GM21717 (cell line): ENCODE measurements around the gene GRM4.

Experiments
- ATAC-seq: cut with Tn5 transposase; IDR thresholded peaks from one replicate; pipeline ENCODE4 v1.9.1; 2021; ENCODE audit warnings: mild to moderate bottlenecking, moderate library complexity; ENCODE audit not compliant: unreplicated experiment

GRM4 gene

GRCh38 chr6:34086558-34086957 lies 59.3 kb downstream of the GRM4 start:
- ATAC-seq, result no peak

GRCh38 chr6:34085453-34086170 lies 60.3 kb downstream of the GRM4 start:
- ATAC-seq, result no peak

- ATAC-seq, result no peak
Measured at GRCh38 chr6:34084591-34085290, 61.1 kb downstream of the GRM4 start.

- ATAC-seq, result no peak
Measured at GRCh38 chr6:34082864-34083626, 62.8 kb downstream of the GRM4 start.

GRCh38 chr6:34082348-34082747 lies 63.5 kb downstream of the GRM4 start:
- ATAC-seq, result no peak

GRCh38 chr6:34080357-34080756 lies 65.5 kb downstream of the GRM4 start:
- no peak for ATAC-seq

- no peak for ATAC-seq
Measured at GRCh38 chr6:34079899-34080298, 66.0 kb downstream of the GRM4 start.

- ATAC-seq, result no peak
Measured at GRCh38 chr6:34075906-34076305, 70.0 kb downstream of the GRM4 start.

GRCh38 chr6:34074064-34074742 lies 71.7 kb downstream of the GRM4 start:
- ATAC-seq, result no peak

GRCh38 chr6:34073540-34073939 lies 72.3 kb downstream of the GRM4 start:
- ATAC-seq, result no peak

GRCh38 chr6:34072727-34073126 lies 73.2 kb downstream of the GRM4 start:
- no peak for ATAC-seq

GRCh38 chr6:34071884-34072379 lies 74.0 kb downstream of the GRM4 start:
- ATAC-seq, result no peak

GRCh38 chr6:34071136-34071883 lies 74.6 kb downstream of the GRM4 start:
- no peak for ATAC-seq

- no peak for ATAC-seq
Measured at GRCh38 chr6:34070315-34071135, 75.4 kb downstream of the GRM4 start.

GRCh38 chr6:34068462-34069044 lies 77.3 kb downstream of the GRM4 start:
- no peak for ATAC-seq

GRCh38 chr6:34067814-34068213 lies 78.1 kb downstream of the GRM4 start:
- ATAC-seq, result no peak

GRCh38 chr6:34066772-34067770 lies 78.8 kb downstream of the GRM4 start:
- no peak for ATAC-seq

- ATAC-seq, result no peak
Measured at GRCh38 chr6:34066218-34066571, 79.7 kb downstream of the GRM4 start.
